Skin epidermis (tissue), 12 donors: ENCODE results near the gene ZNF641.
A peak's percentile ranks its signal among the peaks of the same experiment; 100 is the strongest.
"Not testable (repeated sequence)": the region's sequence is repeated elsewhere in the genome, so short reads cannot be mapped to it uniquely, and the experiment has no call there.

Experiments used
- H3K27ac ChIP-seq, 21 experiments: fragments of 200-600 bp; sonication (generic) in 11 of 21; one replicate each; pipeline ENCODE4 v1.5.0; 2020; ENCODE audit warnings: mild to moderate bottlenecking in 3 of 21, inconsistent platforms in 2 of 21, moderate library complexity in 2 of 21
- H3K4me3 ChIP-seq, 7 experiments: fragments of 200-600 bp; sonication (generic) in 2 of 7; one replicate each; pipeline ENCODE4 v1.5.0; 2020; ENCODE audit warnings: inconsistent platforms in 2 of 7, mild to moderate bottlenecking in 2 of 7, moderate library complexity in 1 of 7

Gene ZNF641

DNA sequence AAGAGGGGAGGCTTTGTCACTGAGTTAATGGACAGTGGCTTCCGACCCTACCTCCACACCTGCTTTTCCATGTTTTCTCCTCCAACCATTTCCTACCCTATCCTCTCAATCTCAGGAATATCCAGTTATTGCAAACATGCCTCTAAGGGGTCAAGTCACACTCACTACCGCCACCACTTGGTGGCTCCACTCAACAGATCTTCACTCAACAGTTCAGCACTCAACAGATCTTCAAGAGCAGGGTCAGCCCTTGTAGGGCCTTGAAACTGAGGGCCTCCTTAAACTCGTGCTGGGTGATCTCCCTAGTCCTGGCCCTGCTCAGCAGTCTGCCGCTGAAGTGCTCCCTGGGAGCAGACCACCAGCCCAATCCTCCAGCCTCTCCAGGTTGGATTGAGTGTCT, 14.2 kb downstream of the ZNF641 start:
- peak overlapping the region in 1 of 21 experiments; percentile 35 for H3K27ac ChIP-seq
- no peak overlapping the region for H3K4me3 ChIP-seq

DNA sequence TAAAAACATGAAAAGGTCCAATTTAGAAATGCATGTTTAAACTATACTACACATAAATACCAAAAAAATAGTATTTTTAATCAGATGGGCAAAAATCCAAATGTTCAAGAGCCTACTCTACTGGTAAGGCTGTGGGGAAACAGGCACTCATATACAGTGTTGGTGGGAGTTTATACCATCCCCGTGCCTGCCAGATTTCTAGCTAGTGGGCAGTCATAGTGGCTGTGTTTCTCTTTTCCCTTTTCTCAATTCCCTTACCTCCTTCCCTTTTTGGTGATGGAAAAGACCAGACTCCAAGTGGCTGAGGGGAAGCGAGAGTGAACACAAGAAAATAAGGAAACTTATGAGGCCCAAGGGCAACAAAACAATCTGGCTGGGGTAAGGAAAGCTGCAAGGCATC, 14.7 kb downstream of the ZNF641 start:
- H3K27ac ChIP-seq = no peak overlapping the region
- H3K4me3 ChIP-seq = no peak overlapping the region

DNA sequence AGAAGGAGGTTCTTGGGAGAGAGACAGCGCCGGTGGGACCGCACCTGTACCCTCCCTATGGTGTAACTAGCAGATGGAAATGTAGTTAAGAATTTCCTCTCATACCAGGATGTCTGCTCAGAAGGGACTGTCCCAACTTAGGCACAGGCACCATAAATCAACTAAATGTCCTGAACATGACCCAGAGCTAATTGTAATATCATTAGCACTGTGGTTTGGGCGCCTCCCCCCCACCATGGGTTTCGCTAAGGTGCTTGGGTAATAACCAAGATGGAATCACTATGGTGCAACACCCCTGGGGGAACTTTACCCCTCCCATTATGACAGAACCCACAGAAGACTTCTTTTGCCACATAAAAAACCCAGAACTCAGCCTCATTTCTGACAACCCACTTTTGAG, 15.9 kb downstream of the ZNF641 start:
- Histone ChIP-seq H3K27ac (no peak overlapping the region), H3K4me3 (no peak overlapping the region)

DNA sequence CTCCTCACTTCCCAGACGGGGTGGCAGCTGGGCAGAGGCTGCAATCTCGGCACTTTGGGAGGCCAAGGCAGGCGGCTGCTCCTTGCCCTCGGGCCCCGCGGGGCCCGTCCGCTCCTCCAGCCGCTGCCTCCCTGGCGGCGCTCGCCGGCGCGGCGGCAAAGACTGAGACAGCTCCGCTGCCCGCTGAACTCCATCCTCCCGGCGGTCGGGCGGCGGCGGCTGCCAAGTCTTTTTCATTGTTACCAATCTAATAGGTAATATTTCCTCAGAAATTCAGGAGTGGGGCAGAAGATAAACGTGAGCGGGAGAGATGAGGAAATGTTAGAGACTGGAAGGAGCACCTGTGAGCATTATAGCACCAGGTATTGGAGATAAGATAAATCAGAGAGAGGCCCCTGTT, 17.0 kb downstream of the ZNF641 start:
- H3K27ac ChIP-seq, H3K4me3 ChIP-seq: not testable (repeated sequence)

DNA sequence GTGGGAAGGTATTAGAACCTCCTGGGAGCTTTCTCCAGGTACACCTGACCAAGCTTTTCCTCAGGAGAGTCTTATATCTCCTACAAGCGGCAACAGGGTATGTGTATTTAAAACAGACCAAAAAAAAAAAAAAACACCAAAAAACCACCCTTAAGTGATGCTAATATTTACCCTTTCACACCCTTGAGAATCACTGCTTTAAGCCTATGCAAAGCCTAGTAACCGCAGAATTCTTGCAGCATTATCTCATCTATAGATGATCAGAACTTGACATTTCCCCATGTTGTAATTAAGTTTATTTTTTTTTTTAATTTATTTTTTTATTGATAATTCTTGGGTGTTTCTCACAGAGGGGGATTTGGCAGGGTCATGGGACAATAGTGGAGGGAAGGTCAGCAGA, 19.3 kb downstream of the ZNF641 start:
- H3K4me3 ChIP-seq = no peak overlapping the region
- H3K27ac ChIP-seq = no peak overlapping the region

DNA sequence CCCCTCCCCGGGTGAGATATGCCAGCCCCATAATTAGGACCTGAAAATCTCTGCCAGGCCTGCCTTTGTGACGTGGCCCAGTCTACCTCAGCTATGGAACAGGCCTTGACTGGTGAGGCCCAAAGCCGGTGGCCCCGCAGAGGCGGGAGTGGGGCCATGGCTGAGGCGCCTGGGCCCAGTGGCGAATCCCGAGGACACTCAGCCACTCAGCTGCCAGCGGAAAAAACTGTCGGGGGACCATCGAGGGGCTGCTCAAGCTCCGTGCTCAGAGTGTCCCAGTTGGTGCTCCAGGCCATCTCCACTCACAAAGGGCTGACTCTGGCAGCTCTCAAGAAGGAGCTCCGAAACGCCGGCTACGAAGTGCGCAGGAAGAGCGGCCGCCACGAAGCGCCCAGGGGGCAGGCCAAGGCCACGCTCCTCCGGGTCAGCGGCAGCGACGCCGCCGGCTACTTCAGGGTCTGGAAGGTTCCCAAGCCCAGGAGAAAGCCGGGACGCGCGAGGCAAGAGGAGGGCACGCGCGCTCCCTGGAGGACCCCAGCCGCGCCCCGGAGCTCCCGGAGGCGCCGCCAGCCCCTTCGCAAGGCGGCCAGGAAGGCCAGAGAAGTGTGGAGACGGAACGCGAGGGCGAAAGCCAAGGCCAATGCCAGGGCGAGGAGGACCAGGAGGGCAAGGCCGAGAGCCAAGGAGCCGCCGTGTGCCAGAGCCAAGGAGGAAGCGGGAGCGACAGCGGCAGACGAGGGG, 21.4 kb downstream of the ZNF641 start:
- H3K27ac ChIP-seq = no peak overlapping the region
- H3K4me3 ChIP-seq = no peak overlapping the region

DNA sequence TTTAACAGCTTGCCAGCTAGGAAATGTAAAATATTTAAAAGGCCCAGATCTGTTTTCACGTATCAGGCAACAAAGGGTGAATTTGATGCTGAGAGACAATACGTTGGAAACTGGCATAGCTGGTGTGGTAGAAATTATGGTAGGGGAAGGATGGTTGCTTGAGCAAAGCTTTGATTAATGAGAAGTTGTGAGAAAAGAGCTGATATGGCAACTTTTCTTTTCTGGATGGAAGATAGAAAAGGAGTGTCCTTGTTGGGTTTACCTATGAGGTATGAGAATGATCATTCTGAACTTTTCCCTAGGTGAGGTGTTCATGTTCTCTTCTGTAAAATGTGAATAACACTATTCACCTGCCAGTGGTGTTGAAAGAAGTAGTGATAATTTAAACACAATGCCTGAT, 34.2 kb downstream of the ZNF641 start:
- H3K4me3 ChIP-seq = no peak overlapping the region
- no peak overlapping the region for H3K27ac ChIP-seq

DNA sequence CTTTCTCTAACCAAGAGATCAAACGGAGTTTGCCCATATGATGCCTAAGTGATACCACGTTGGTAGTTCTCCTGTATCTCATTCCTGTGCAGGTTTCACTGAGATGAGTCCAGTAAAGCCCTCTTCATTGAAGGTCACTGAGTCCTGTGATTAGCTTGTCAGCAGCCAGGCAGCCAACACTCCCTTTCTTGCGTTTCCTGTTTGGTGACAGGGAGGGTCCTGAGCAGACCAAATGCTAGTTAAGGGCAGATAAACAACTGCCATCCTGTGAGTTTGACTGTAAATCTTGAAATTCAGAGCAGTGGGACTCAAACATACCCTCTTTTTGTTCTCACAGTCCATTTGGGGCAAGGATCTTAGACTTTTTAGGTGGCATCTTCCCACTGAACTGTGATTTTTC, 39.4 kb downstream of the ZNF641 start:
- Histone ChIP-seq H3K4me3 (no peak overlapping the region), H3K27ac (no peak overlapping the region)

DNA sequence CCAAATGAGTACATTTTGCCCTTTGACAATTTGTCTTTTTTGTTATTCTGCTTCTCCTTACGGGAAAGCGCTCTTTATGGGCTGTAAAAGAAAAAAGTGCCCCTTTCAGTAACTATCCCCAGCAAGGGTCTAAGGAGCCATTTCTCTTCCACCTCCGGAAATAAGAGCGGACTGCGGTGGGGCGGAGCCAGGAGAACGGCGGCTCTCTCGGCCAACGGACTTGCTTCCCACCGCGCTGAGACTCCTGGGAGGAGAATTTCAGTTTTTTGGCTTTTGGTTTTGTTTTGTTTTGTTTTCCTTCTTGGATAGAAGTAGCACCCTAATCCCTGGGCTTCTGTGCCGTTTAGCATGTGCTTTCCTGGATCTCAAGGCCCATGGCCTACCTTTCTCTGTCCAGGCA, 43.5 kb downstream of the ZNF641 start:
- Histone ChIP-seq H3K4me3 (no peak overlapping the region), H3K27ac (no peak overlapping the region)

DNA sequence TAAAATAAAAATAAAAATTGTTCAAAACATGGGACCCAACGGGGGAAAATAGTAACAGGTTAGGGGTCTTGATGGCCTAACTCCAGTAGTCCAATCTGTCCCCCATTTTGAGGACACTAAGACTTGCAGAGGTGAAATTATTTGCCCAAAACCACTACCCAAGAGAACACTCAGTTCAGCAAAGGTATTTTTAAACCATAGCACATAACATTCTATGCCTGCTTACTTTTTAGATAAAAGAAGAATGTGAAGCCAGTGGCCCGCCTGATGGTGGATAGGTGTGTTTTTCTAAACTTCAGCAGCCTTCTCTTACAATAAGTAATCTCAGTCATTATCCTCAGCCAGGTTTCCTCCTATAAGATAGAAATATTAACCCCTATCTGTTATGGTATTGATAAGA, 45.5 kb downstream of the ZNF641 start:
- Histone ChIP-seq H3K4me3 (no peak overlapping the region), H3K27ac (no peak overlapping the region)

DNA sequence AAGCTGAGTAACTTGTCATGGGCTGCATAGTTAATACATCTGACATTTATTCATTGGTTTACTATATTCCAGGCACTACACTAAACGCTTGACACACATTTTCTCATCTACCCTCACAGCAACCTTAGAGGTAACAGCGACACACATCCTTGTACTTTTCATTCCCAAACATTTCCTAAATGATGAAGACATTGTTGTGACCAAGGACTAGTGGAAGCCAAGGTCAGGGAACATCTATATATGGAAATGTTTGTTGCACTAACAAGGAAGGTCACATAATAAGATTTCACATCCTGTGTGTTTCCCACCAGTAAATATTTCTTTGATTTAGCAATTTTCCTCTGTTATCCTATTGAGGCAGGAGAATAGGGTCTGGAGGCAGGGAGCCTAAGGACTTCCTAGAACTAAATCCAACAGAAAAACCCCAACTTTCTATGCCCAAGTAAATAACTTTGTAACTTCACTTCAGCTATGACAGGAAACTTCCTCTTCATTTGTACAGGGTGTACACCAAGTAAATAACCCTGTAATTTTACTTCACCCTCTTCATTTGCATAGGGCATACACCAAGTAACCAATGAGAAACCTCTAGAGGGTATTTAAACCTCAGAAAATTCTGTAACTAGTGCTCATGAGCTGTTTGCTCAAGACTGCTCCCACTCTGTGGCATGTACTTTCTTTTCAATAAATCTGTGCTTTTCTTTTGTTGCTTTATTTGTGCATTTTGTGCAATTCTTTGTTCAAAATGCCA, 48.4 kb downstream of the ZNF641 start:
- no peak overlapping the region for H3K27ac ChIP-seq
- no peak overlapping the region for H3K4me3 ChIP-seq

DNA sequence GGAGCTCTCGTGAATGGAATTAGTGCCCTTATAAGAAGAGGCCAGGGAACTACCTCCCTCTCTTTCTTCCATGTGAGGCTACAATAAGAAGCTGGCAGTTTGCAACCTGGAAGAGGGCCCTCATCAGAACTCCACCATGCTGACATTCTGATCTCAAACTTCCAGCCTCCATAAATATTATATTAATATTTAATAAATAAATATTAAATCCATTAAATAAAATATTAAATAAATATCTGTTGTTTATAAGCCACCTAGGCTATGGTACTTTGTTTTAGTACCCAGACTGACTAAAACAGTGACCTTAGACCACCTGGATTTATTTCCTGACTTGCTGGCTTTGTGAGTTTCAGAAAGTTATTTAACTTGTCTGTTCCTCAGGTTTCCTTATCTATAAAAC, 49.9 kb downstream of the ZNF641 start:
- Histone ChIP-seq H3K4me3 (no peak overlapping the region), H3K27ac (no peak overlapping the region)

DNA sequence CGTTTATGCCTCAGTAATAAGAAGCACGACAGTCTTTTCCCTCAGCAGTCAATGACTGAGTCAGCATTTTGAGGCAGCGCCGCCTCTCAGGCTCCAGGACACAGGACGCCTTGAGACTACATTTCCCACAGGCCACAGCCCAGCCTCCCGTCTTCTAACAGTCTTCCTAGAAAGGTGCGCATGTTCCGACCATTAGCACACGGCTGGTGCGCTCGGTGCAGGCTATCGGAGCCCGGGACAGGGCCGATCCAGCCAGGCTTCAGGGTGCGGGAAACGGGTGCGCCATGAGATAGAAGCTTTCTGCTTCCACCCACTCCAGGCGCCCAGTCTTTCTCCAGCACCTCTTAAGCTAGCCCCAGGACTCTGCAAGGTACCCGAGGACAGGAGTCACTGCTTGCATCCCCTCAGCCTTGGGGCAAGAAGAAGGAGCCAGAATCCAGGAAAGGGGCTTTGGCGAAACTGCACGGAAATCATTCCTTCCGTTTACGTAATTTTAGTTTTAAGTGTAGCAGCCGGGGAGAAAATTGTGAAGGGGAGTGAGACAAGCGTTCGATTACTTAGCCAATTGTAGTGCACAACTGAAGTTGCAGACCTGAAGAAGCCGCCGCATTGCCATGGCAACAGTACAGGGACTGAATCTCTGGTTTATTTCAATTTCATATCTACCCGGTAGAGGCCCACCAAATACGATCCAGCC, 54.0 kb downstream of the ZNF641 start:
- Histone ChIP-seq H3K4me3 (peak overlapping the region; percentile 18 to 50 (median 44)), H3K27ac (peak overlapping the region in 4 of 21 experiments; percentile 18 to 62 (median 50))

DNA sequence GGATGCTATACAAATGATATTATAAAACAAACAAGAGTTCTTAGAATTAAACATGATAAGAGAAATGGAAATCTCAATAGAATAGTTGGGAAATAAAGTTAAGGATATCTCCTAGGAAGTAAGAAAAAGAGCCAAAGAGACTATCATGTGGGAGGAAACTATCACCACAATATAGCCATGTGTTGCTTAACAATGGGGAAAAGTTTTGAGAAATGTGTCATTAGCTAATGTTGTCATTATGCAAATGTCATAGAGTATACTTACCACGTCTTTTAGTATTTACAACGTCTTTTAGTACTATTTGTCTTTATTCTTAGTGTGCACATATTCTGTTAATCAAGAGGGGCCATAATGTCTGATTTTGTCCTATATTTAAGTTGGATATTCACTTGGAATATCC, 58.7 kb downstream of the ZNF641 start:
- Histone ChIP-seq H3K27ac (no peak overlapping the region), H3K4me3 (no peak overlapping the region)

DNA sequence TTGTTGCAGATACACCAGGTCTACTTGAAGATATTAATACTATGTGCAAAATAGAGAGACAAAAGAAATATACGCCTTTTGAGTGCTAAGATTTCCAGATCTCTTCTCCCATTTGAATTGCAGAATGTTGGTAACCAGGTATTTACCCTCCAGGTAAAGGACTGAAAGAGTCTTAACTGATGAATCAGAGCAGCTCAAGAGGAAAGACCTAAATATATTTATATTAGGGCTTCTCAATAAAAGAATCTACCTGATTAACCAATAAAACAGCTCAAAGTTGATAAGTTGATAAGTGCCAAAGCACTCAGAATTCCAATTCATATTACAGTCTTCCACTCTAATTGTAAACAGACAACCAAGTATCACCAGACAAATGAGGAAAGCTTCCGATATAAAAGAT, 59.2 kb downstream of the ZNF641 start:
- Histone ChIP-seq H3K4me3 (no peak overlapping the region), H3K27ac (no peak overlapping the region)

DNA sequence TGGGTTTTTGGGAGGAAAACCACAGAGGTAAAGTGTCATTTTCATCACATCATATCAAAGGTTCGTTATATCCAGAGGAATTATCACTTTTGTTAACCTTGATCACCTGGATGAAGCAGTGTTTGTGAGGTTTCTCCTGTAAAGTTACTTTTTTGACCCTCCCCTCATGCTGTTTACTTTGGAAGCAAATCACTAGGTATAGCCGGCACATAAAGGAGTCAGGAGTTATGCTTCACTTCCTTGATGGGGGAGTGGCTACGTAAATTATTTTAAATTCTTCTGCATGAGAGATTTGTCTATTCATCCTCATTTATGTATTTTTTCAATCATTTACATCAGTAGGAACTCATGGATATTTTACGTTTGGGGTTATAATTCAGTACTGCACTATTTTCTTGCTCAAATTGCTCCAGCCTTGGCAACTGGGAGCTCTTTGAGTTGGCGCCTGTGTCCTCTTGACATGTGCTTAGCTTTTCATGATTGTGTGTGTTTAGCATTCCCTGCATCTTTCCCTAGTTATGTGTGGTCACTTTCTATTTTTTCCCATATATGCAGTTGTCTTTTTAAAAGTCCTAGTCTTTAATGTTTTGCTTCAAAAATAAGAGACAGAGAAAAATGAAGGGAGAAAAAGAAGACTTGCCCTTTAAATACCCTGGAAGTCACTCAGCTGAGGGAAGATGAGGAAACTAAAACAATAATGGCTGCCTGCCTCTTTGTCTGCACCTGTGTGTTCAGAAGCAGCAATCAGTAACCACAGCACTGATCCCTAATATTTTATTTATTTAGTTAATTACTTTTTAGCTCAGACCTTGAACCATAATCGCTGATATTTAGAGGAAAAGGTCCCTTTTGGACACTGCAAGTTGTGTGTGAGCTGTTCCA, 62.1 kb downstream of the ZNF641 start:
- Histone ChIP-seq H3K4me3 (no peak overlapping the region), H3K27ac (no peak overlapping the region)
